ENCODE measurements around the gene JAG1.

The JAG1 gene

DNA sequence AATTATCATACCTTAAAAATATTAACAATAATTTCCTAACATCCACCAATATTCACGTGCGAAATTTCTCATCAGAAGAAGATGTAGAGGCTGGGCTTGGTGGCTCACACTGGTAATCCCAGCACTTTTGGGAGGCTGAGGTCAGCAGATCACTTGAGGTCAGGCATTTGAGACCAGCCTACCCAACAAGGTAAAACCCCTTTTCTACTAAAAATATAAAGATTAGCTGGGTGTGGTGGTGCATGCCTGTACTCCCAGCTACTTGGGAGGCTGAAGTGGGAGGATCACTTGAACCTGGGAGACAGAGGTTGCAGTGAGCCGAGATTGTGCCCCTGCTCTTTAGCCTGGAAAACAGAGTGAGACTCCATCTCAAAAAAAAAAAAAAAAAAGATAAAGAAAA is 36.1 kb upstream of the JAG1 start:
- DNase-seq (ENCODE audit: low read depth) = no peak
- H3K4me3 ChIP-seq (replicated peaks; ENCODE audit: low read depth, low read length) = no peak overlapping the region
- TF ChIP-seq, protein P1, sequence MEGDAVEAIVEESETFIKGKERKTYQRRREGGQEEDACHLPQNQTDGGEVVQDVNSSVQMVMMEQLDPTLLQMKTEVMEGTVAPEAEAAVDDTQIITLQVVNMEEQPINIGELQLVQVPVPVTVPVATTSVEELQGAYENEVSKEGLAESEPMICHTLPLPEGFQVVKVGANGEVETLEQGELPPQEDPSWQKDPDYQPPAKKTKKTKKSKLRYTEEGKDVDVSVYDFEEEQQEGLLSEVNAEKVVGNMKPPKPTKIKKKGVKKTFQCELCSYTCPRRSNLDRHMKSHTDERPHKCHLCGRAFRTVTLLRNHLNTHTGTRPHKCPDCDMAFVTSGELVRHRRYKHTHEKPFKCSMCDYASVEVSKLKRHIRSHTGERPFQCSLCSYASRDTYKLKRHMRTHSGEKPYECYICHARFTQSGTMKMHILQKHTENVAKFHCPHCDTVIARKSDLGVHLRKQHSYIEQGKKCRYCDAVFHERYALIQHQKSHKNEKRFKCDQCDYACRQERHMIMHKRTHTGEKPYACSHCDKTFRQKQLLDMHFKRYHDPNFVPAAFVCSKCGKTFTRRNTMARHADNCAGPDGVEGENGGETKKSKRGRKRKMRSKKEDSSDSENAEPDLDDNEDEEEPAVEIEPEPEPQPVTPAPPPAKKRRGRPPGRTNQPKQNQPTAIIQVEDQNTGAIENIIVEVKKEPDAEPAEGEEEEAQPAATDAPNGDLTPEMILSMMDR (IDR thresholded peaks at IDR 0.05; ENCODE audit: low read length, missing control alignments) = no peak

DNA sequence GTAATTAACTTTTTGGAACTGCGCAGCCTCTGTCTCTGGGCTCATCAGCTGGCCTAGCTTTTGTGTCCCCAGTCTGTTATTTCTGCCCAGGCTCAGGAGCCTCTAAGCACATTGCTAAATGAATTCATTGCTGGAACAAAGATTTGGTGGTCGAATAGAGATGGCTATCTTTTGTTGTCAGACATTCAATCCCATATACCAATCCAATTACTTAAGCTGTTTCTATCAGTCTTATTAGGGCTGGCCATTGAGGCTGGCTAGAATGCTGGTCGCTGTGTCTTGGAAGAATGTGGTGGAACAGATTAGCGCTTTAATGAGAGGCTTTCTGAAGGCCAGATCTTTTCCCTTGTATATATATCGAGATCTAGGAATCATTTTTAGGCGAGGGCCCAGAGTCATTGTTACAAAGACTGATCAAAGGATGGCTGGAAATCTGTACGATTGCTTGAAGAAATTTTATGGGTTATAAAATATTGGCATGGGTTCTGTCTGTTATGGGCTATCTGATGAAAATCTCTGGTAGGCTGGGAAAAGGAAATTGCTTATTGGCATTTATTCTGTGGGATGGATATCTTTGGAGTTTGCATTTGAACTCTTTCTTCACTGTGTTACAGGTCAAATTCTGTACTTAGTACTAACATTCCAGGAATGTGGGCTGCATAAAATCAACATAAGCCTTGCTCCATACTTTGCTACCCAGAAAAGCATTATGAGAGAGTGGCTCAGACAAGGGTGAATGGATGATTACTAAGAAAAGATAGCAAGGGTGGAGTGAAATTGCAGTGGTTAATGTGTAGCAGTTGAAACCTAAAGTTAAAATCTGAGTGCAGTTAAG is 34.8 kb upstream of the JAG1 start:
- peak; percentile 75 for DNase-seq (ENCODE audit: low read depth)
- TF ChIP-seq, protein P1 (IDR thresholded peaks at IDR 0.05; ENCODE audit: low read length, missing control alignments) = no peak
- no peak overlapping the region for H3K4me3 ChIP-seq (replicated peaks; ENCODE audit: low read depth, low read length)

DNA sequence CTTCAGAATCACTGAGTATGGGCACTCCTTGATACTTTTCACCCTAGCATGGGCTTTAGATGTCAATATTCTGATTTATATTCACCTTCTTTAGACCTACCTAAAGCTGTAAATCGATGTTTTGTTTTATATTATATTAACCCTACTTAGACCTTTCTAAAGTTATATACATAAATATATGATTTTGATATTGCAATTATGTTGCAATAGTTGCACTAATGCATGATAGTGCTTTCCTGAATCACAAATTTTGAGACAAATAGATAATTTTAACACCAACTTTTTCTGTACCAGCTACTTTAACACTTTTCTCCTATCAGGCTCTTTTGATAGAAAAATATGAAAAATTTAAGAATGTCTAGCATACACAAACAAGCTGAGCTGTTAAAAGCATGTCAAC is 34.0 kb upstream of the JAG1 start:
- TF ChIP-seq, protein P1 (IDR thresholded peaks at IDR 0.05; ENCODE audit: low read length, missing control alignments) = no peak
- H3K4me3 ChIP-seq (replicated peaks; ENCODE audit: low read depth, low read length) = no peak overlapping the region
- DNase-seq (ENCODE audit: low read depth) = no peak

DNA sequence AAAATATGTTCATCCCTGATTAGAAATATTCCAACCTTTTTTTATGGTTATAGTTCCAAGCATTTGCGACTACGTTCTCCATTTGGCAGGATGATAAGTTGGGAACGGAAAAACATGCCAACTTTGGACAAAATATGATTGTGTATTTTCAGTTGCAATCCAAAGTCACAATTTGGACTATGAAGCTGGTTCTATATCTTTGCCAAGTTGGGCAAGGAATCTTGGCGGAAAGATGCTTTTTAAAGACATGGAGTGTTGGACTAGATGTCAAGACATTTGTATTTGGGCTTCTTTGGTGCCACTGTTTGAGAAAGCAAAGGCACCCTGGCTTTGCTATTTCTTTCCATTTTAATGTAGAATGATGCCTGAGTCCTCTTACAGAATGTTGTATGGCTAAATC is 33.3 kb upstream of the JAG1 start:
- no peak overlapping the region for H3K4me3 ChIP-seq (replicated peaks; ENCODE audit: low read depth, low read length)
- DNase-seq (ENCODE audit: low read depth) = no peak
- TF ChIP-seq, protein P1 (IDR thresholded peaks at IDR 0.05; ENCODE audit: low read length, missing control alignments) = no peak

DNA sequence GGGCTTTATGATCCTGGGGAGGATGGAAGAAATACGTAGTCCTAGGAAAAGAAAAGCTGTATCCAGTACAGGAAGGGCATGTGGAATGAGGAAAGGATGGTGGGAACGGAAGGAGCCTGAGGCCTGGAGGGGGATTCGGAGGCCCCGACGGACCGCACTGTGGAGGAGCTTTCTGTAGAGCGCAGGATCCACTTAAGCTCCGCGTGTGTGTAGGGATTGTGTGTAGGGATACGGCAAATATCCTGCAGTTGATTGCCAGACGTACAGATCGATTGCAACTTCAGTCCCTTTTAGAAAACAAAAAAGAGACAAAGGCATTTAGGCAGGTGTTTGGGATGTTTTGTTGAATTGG is 32.6 kb upstream of the JAG1 start:
- DNase-seq (ENCODE audit: low read depth) = no peak
- no peak overlapping the region for H3K4me3 ChIP-seq (replicated peaks; ENCODE audit: low read depth, low read length)
- TF ChIP-seq, protein P1 (IDR thresholded peaks at IDR 0.05; ENCODE audit: low read length, missing control alignments) = no peak

DNA sequence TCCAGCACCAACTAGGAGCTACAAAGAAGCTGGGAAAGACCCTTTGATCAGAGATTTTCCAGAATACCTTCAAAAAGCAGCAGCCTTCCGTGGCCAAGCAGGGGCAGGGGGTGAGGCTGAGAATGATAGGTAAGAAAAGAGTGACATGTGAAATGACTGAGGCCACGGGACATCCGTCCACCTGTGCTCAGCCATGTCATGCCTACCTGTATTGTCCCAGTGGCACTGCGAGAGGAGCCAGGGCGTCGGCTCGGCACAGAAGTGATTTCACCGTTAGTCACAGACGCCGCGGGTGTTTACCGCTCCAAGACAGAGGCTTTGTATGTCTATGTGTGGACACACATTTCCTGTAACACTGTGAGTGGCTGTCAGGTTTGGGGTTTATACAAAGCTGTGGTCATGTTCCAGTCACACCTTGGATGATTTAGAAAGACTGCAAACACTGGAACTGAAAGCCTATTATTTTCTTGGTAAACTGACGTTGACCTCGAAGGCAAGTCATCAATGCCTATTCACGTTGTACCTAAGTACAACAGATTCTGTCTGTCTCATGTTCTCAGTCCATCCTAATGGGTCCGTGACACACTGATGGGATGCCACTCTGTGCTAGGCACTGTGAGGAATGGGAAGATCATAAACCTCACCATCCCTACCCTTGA is 32.1 kb upstream of the JAG1 start:
- no peak overlapping the region for H3K4me3 ChIP-seq (replicated peaks; ENCODE audit: low read depth, low read length)
- no peak for DNase-seq (ENCODE audit: low read depth)
- TF ChIP-seq, protein P1 (IDR thresholded peaks at IDR 0.05; ENCODE audit: low read length, missing control alignments) = no peak
